ENCODE data around the gene QSOX2. TPM values are rescaled to one million over a fixed set of nuclear protein-coding genes. Genes with fewer than 3 reads are reported as not detected.
"Not testable (repeated sequence)": the region's sequence is repeated elsewhere in the genome, so short reads cannot be mapped to it uniquely, and the experiment has no call there.

QSOX2 gene
- total and polyA plus RNA-seq, 10 donors = 12.3 to 20.3 (median 16.9) TPM

DNA sequence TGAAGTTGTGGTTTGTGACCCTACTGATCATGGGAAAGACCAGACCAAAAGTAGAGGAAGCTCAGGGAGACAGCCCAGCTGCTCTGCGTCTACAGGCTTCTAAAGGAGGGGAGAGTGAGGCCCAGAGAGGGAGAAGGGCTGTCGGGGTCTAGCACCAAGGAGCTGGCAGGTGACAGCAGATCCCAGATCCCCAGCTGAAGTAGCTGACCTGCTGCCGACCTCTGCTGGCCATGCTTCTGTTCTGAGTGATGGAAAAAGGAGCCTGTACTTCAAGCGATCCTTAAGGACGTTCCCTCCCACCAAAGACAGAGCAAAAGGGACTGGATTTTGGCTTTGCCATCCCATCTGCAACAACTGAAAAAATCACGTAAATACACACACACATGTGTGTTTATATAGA, 22.7 kb upstream of the QSOX2 start:
- H3K4me1 ChIP-seq = peaks cover 0 to 20% (median 12%) of the 10 kb centered on the region in 6 donors
- H3K9me3 ChIP-seq = no peaks in the 10 kb centered on the region
- intact Hi-C loops (cut with DNase I; ENCODE audit: low total_unique reads) = no loop called here
- peaks cover 0 to 26% (median 0%) of the 10 kb centered on the region in 7 donors for H3K27me3 ChIP-seq (replicated peaks in 1 of 7)
- TF ChIP-seq, protein P1, sequence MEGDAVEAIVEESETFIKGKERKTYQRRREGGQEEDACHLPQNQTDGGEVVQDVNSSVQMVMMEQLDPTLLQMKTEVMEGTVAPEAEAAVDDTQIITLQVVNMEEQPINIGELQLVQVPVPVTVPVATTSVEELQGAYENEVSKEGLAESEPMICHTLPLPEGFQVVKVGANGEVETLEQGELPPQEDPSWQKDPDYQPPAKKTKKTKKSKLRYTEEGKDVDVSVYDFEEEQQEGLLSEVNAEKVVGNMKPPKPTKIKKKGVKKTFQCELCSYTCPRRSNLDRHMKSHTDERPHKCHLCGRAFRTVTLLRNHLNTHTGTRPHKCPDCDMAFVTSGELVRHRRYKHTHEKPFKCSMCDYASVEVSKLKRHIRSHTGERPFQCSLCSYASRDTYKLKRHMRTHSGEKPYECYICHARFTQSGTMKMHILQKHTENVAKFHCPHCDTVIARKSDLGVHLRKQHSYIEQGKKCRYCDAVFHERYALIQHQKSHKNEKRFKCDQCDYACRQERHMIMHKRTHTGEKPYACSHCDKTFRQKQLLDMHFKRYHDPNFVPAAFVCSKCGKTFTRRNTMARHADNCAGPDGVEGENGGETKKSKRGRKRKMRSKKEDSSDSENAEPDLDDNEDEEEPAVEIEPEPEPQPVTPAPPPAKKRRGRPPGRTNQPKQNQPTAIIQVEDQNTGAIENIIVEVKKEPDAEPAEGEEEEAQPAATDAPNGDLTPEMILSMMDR (IDR thresholded peaks at IDR 0.05 in 8 of 11, conservative IDR thresholded peaks at IDR 0.05 in 3 of 11) = no peak
- no peak for TF ChIP-seq POLR2A (IDR thresholded peaks at IDR 0.05)
- no peak for TF ChIP-seq POLR2AphosphoS5 (IDR thresholded peaks at IDR 0.05)
- WGBS, 5 donors = 53 to 66% (median 58%) methylated on average over 6 of the region's 6 CpGs
- DNase-seq = no peak
- no peak overlapping the region for H3K27ac ChIP-seq
- H3K4me3 ChIP-seq = no peak overlapping the region
- no peaks in the 10 kb centered on the region for H3K36me3 ChIP-seq

DNA sequence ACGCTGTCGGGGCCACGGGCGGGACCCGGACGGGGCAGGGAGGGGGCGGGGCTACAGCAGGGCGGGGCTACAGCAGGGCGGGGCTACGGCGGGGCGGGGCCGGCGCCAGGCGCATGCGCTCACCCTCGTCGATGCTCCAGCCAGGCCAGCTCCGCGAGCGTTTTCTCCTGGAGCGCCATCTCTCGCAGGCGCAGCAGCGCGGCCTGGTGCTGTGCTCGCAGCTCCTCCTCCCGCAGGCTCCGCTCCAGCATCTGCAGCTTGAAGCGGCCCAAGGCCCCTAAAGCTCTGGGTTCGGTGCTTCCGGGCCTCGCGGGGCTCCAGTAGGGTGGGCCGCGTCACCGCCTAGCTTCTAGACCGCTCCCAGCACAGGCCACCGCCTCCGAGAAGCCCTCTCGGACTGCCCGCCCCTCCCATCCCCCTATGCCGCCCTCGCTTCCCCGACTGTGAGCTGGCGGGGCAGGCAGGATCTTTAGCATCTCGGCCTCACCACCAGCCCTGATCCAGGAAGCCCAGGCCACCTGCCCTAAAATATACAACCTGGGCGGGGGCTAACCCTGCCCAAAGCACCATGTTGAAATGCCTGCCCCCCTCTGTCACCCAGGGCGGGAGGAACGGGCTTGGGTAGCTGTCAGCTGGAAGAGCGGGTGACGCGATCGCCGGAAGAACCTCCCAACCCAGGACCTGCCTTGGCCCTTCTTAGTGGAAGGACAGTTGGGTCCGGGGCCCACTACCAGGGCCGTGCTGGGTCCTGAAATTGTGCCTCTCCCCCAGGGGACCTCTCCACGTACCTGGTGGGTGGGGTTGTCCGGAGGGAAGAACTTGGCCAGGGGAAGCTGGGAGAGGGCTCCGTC, 21.9 kb upstream of the QSOX2 start:
- Histone ChIP-seq H3K27me3 (replicated peaks in 1 of 7) (peaks cover 0 to 26% (median 0%) of the 10 kb centered on the region in 7 donors), H3K4me1 (peaks cover 0 to 20% (median 12%) of the 10 kb centered on the region in 6 donors), H3K9me3 (no peaks in the 10 kb centered on the region), H3K36me3 (no peaks in the 10 kb centered on the region), H3K4me3 (peak overlapping the region; percentile 30 to 74 (median 48)), H3K27ac (peak overlapping the region in 7 of 8 donors; percentile 59 to 83 (median 75))
- DNase-seq = peak; percentile 95
- 11 to 30% (median 13%) methylated on average over 20 to 60 of the region's 60 CpGs for WGBS, 5 donors
- TF ChIP-seq, protein P1 (IDR thresholded peaks at IDR 0.05 in 8 of 11, conservative IDR thresholded peaks at IDR 0.05 in 3 of 11) = peak in 7 of 11 experiments; percentile 16 to 53 (median 39)
- TF ChIP-seq POLR2A (IDR thresholded peaks at IDR 0.05) (no peak), POLR2AphosphoS5 (IDR thresholded peaks at IDR 0.05) (peak; percentile 83 to 86 (median 85))
- intact Hi-C loops (cut with DNase I; ENCODE audit: low total_unique reads) = no loop called here

DNA sequence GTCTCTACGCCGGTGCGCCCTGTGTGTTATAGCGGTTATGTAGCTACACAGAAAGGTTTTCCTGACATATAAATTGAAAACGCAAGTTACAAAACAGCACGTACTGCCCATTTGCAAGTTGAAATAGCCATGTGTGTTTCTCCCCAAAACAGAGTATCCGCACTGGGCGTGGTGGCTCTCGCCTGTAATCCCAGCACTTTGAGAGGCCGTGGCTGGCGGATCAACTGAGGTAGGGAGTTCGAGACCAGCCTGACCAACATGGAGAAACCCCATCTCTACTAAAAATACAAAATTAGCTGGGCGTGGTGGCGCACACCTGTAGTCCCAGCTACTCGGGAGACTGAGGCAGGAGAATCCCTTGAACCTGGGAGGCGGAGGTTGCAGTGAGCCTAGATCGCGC, 21.0 kb upstream of the QSOX2 start:
- Histone ChIP-seq H3K4me3 (peak overlapping the region; percentile 4 to 74 (median 45)), H3K27me3 (replicated peaks in 1 of 7) (peaks cover 0 to 26% (median 0%) of the 10 kb centered on the region in 7 donors), H3K4me1 (peaks cover 0 to 20% (median 12%) of the 10 kb centered on the region in 6 donors), H3K27ac (peak overlapping the region in 4 of 8 donors; percentile 75 to 83 (median 80))
- DNase-seq; H3K9me3 ChIP-seq; intact Hi-C loops (cut with DNase I; ENCODE audit: low total_unique reads); H3K36me3 ChIP-seq: not testable (repeated sequence)
- WGBS, 5 donors = 84 to 89% (median 87%) methylated on average over 18 of the region's 18 CpGs

DNA sequence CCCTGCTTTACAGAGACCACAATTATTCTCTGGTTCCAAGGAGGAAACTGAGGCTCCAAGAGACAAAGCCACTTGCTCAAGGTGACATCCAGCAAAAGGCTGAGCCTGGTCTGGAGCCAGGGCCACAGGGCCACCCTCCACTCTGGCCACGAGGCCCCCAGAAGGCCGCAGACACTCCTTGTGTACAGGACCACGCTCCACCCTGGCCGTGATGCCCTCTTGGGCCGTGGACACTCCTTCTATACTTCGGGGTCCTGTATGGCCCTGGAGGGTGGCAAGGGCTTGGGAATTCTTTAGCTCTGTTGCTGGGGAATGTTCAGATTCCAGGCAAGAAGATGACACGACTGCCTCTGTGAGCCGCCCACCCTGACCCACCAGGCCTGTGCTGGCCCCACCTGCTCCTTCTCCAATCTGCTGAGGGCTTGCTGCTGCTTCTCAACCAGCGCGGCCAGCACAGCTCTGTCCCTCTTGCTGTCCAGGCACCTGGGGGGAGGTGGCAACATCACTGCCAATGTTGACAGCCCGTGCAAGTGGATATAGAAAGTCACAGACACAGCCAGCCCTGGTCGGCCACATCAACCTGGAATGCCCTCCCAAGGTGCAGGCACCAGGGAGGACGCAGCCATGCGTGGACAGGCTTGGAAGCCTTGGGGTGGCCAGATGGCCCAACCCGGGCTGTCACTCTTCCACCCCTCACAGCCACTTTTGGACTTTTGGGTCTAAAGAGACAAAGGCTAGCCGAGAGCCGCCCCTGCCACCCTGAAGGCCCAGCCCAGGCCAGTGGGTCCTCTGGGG, 20.1 kb upstream of the QSOX2 start:
- Histone ChIP-seq H3K36me3 (no peaks in the 10 kb centered on the region), H3K9me3 (no peaks in the 10 kb centered on the region), H3K4me3 (no peak overlapping the region), H3K27me3 (replicated peaks in 1 of 7) (peaks cover 0 to 26% (median 0%) of the 10 kb centered on the region in 7 donors), H3K4me1 (peaks cover 0 to 20% (median 12%) of the 10 kb centered on the region in 6 donors), H3K27ac (no peak overlapping the region)
- no peak for DNase-seq
- TF ChIP-seq POLR2A (IDR thresholded peaks at IDR 0.05) (no peak), POLR2AphosphoS5 (IDR thresholded peaks at IDR 0.05) (no peak)
- TF ChIP-seq, protein P1 (IDR thresholded peaks at IDR 0.05 in 8 of 11, conservative IDR thresholded peaks at IDR 0.05 in 3 of 11) = no peak
- intact Hi-C loops (cut with DNase I; ENCODE audit: low total_unique reads) = no loop called here
- WGBS, 5 donors = 81 to 94% (median 91%) methylated on average over 9 to 17 of the region's 17 CpGs
